GM12801 (cell line): Measurements from ENCODE around the gene SMC3.

ENCODE experiments used
- TF ChIP-seq, protein P1 (sequence below): IDR thresholded peaks from one replicate; pipeline ENCODE4 v1.5.1; 2011; ENCODE audit warnings: control low read depth; ENCODE audit not compliant: insufficient read length; ENCODE audit errors: extremely low read depth

Gene SMC3

DNA sequence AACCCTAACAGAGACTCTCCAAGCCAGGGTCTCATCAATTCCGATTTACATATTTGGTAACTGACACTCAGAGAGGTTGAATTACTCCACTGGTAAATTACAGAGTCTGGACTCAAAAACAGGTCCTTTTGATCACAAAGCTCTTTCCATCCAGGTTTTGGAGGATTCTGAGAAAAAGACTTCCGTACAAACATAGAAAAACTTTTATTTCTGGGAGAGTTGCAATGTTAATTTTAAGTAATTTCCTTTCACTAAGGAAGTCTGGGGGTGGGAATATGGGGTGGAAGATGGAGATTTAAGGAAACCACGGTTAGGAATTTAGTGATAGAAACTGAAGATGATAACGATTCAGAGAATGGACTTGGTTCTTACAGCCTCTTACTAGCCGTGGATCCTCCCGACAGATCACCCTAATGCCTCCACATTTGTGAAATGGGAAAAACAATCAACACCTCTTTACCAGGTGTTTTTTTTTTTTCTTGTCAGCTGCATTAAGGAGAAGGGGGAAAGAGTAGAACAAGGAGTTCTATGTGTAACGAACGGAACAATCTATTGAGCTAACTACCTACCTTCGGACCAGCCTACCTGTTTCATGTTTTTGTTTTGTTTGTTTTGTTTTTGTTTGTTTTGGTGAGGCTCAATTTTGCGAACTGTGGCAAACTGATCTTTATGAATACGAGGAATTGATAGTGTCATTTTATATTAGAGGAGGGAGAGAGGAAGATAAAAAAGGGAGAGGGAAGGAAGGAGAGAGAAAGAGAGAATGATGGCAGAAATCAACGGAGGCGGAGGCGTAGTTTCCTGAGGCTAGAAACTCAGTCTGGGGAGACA, 74.9 kb downstream of the SMC3 start:
- TF ChIP-seq, protein P1, sequence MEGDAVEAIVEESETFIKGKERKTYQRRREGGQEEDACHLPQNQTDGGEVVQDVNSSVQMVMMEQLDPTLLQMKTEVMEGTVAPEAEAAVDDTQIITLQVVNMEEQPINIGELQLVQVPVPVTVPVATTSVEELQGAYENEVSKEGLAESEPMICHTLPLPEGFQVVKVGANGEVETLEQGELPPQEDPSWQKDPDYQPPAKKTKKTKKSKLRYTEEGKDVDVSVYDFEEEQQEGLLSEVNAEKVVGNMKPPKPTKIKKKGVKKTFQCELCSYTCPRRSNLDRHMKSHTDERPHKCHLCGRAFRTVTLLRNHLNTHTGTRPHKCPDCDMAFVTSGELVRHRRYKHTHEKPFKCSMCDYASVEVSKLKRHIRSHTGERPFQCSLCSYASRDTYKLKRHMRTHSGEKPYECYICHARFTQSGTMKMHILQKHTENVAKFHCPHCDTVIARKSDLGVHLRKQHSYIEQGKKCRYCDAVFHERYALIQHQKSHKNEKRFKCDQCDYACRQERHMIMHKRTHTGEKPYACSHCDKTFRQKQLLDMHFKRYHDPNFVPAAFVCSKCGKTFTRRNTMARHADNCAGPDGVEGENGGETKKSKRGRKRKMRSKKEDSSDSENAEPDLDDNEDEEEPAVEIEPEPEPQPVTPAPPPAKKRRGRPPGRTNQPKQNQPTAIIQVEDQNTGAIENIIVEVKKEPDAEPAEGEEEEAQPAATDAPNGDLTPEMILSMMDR: no peak

DNA sequence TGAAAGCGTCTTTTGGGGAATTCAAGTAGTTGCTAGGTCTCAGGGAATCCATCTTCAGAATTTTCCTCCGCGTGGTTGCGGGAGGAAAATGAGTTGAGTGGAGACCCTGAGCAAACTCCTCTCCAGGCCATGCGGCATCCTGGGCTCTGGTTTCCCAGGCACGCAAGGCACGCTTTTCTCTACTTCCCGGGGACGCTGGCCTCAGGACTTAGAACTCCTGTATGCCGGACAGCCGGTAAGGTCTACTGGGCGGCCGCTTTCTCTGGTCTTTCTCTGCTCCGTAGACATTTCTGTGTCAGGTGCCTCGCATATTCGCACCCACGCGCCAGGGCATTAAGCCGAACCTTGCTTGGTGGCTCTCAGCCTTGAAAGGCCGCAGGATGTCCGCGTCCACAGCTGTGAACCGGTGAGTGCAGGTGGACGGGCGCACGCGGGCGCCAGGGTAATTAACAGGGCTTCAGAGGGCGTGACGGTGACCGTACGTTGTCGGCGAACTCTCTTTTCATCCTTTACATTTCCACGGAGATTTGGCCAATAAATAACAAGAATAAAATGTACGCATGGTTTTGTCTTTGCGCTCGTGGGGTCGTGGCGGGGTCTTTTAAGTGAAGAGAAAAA, 75.6 kb downstream of the SMC3 start:
- TF ChIP-seq, protein P1: no peak

DNA sequence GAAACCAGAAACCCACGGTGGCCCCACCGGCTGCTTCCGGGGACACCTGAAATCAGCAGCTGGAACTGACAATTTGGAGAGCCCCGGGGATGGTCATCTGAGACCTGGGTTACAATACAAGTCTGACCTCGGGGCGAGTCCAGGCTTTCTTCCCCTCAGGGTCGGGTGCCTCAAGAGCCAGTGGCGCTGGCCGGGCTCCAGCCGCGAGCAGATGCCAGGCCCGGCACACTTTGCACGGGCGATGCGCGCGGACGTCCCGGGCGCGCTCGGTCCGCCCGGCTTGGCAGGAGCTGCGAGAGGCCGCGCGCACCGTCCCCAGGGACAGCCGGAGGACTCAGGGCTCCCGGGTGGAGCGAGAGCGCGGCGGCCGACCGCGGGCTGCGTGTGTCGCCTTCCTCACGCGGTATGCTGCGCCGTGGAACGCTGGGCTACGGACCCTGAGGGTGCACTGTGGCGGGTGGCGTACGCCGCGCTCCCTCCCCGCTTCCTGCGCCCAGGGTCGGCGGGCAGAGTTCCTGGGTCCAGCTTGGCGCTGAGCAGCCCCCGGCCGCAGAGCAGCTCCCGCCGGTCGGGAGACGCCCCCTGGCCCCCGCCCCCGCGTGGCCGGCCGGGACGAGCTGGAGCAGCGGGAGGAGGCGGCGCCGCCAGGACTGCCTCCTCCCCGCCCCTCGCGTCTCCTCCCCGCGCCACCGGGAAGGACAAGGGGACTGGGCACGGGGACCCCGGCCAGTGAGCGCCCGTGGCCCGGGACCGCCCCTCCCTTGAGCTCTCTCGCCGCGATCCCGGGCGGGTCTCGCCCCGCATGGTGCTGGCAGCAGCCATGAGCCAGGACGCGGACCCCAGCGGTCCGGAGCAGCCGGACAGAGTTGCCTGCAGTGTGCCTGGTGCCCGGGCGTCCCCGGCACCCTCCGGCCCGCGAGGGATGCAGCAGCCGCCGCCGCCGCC, 76.4 kb downstream of the SMC3 start, which contains the start of gene RBM20:
Gene RBM20, plus strand, starts transcription at position 684 of the 945 bp plus-strand sequence. Its CDS starts 119 bp downstream, at position 803.
- TF ChIP-seq, protein P1: no peak

DNA sequence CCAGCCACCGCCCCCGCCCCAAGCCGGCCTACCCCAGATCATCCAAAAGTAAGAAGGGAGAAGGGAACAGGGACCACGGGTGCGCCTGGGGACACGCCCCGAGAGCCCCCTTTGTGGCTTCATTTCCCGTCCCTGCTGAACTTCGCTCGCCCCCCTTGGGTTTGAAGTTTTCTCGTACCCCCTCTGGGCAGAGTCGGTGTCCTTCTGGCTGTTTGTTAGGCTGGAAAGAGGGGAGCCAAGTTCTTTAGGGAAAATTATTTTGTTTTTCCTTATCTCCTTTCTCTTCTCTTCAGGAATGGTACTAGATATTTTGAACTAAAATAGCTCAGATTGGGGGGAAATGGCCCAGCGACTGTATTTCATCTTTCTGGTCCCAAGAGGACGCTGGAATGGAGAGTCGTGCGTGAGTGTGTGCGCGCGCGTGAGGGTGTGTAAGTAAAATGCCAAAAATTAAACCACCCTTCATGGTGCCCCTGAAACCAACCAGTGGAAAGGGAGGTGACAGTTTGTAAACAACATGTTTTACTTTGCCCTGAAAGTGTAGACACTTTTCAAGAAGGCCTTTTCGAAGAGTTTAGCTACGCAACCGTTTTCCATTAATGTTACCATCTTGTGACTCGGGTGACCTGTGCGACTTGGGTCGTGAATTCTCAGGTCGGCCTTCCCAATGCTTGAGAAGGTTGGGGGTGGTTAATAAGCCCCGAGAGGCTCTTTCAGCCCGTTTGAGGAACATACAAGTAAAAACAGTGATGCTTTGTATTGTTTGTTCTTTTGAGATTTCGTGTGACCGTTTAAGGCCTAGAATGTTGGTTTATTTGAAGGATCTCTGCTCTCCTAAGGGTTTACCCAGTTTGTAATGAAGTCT, 77.3 kb downstream of the SMC3 start:
- TF ChIP-seq, protein P1: no peak

DNA sequence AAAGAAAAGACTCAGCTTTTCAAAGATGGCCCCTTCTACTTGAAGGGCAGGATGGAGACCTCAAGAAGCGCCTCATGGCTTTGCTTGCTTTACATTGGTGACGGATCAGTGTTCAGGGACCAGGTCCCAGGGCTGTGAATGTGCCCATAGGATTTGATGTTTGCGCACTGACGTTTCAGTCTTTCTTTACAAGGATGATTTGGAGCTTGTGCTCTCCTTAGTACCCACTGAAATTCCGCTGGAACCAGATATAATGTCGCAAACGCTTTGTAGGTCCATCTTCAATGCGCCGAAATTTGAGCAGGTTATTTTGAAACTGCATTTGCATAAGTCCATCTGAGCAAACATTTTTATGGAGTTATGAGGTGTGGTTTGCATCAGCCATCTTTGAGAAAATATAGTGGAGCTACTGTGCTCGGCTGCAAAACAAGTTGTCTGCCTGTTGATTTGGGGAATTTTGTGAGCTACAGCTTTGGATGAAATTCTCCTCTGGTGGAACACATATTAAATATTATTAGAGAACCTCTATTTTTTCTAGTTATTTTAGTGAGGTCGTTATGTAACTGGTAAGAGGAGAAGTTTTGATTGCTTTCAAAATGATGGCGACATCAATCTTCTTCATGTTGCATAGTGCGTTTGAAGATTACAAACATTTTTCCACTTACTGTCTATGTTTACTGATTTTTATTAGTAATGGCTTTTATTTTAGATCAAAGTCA, 79.1 kb downstream of the SMC3 start:
- TF ChIP-seq, protein P1: no peak

DNA sequence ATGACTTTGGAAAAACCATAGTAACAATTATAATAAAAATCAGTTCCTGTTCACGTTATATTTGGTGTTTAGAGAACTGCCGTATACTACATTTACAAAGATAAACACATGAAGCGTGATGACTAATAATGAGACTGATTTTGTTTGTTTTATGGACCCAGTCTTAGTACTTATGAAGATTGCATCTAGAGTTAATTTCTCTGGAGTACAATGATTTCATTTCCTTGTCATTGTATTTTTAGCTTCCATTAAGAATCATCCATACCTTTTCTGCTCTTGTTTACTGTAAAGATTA, 79.6 kb downstream of the SMC3 start:
- TF ChIP-seq, protein P1: no peak
